ENCODE results near the gene EPB41L4A.

The EPB41L4A gene

GRCh38 chr5:112384523-112384922 lies 34.6 kb downstream of the EPB41L4A start:
- no peak for DNase-seq (ENCODE audit: low spot score)
- no peak for TF ChIP-seq CTCF (IDR thresholded peaks at IDR 0.05; ENCODE audit: extremely low read depth, missing control alignments)

GRCh38 chr5:112382886-112383285 lies 36.2 kb downstream of the EPB41L4A start:
- DNase-seq (ENCODE audit: low spot score): no peak
- no peak for TF ChIP-seq CTCF (IDR thresholded peaks at IDR 0.05; ENCODE audit: extremely low read depth, missing control alignments)

- TF ChIP-seq CTCF (IDR thresholded peaks at IDR 0.05; ENCODE audit: extremely low read depth, missing control alignments): no peak
- DNase-seq (ENCODE audit: low spot score): no peak
These were observed 37.6 kb downstream of the EPB41L4A start for GRCh38 chr5:112381521-112381920.

- TF ChIP-seq CTCF (IDR thresholded peaks at IDR 0.05; ENCODE audit: extremely low read depth, missing control alignments): no peak
- no peak for DNase-seq (ENCODE audit: low spot score)
These were observed 39.3 kb downstream of the EPB41L4A start for GRCh38 chr5:112379542-112380325.

- no peak for TF ChIP-seq CTCF (IDR thresholded peaks at IDR 0.05; ENCODE audit: extremely low read depth, missing control alignments)
These were observed 44.3 kb downstream of the EPB41L4A start for GRCh38 chr5:112374818-112375217.

GRCh38 chr5:112374356-112374755 lies 44.7 kb downstream of the EPB41L4A start:
- TF ChIP-seq CTCF (IDR thresholded peaks at IDR 0.05; ENCODE audit: extremely low read depth, missing control alignments): no peak
- DNase-seq (ENCODE audit: low spot score): no peak

More at GRCh38 chr5:112374818-112375217, 44.3 kb downstream of the EPB41L4A start:
- DNase-seq (ENCODE audit: low spot score): no peak

- no peak for TF ChIP-seq CTCF (IDR thresholded peaks at IDR 0.05; ENCODE audit: extremely low read depth, missing control alignments)
- no peak for DNase-seq (ENCODE audit: low spot score)
These were observed 45.2 kb downstream of the EPB41L4A start for GRCh38 chr5:112373885-112374284.

All from GM20000 (cell line).